SW480 (cell line): ENCODE results near the gene BABAM1.

Source experiments
- DNase-seq: peaks from one replicate; pipeline ENCODE4 v3.0.0-alpha.2; 2016; ENCODE audit warnings: low spot score

BABAM1 gene

GRCh38 chr19:17266975-17267788 is at the start of gene BABAM1:
Gene BABAM1 (plus strand): TSS chr19:17267443. CDS start chr19:17268807, 1,364 bp downstream.
- DNase-seq = peak; percentile 99

- no peak for DNase-seq
Measured at GRCh38 chr19:17219286-17219685, 48.0 kb upstream of the BABAM1 start.

- DNase-seq = peak; percentile 53
Measured at GRCh38 chr19:17220207-17220758, 47.0 kb upstream of the BABAM1 start.

GRCh38 chr19:17225053-17225452 is 42.2 kb upstream of the BABAM1 start:
- DNase-seq = no peak

GRCh38 chr19:17226002-17226933 is 41.0 kb upstream of the BABAM1 start, which contains the start of gene OCEL1:
Gene OCEL1 (plus strand): TSS chr19:17226226. CDS start chr19:17226248, 22 bp downstream.
- peak; percentile 98 for DNase-seq

- DNase-seq = no peak
Measured at GRCh38 chr19:17227798-17228367, 39.4 kb upstream of the BABAM1 start.

- DNase-seq = no peak
Measured at GRCh38 chr19:17229890-17230289, 37.4 kb upstream of the BABAM1 start.

GRCh38 chr19:17232258-17232657 is 35.0 kb upstream of the BABAM1 start:
- no peak for DNase-seq

GRCh38 chr19:17234911-17235299 is 32.3 kb upstream of the BABAM1 start:
- DNase-seq = peak; percentile 73

- DNase-seq = peak; percentile 87
Measured at GRCh38 chr19:17235300-17235970, 31.8 kb upstream of the BABAM1 start.

- peak; percentile 70 for DNase-seq
Measured at GRCh38 chr19:17235971-17236777, 31.1 kb upstream of the BABAM1 start.

- DNase-seq = no peak
Measured at GRCh38 chr19:17236811-17237543, 30.3 kb upstream of the BABAM1 start.

- DNase-seq = no peak
Measured at GRCh38 chr19:17237747-17238706, 29.2 kb upstream of the BABAM1 start.

GRCh38 chr19:17240062-17240752 is 27.0 kb upstream of the BABAM1 start:
- no peak for DNase-seq

- DNase-seq = no peak
Measured at GRCh38 chr19:17240826-17241399, 26.3 kb upstream of the BABAM1 start.

GRCh38 chr19:17242431-17243208 is 24.6 kb upstream of the BABAM1 start:
- no peak for DNase-seq
